Fibroblast of skin of back (primary cell): ENCODE data around the gene MCF2L.
"Not testable (repeated sequence)": the region's sequence is repeated elsewhere in the genome, so short reads cannot be mapped to it uniquely, and the experiment has no call there.

Experiments
- DNase-seq: peaks from one replicate; pipeline ENCODE4 v3.0.0-alpha.2; 2013

Gene MCF2L

GRCh38 chr13:113050734-113051431 is 81.9 kb downstream of the MCF2L start:
- DNase-seq = no peak

GRCh38 chr13:113051641-113052040 is 82.6 kb downstream of the MCF2L start:
- no peak for DNase-seq

- no peak for DNase-seq
Measured at GRCh38 chr13:113052206-113052605, 83.2 kb downstream of the MCF2L start.

- no peak for DNase-seq
Measured at GRCh38 chr13:113052971-113053370, 84.0 kb downstream of the MCF2L start.

- DNase-seq = no peak
Measured at GRCh38 chr13:113053376-113053775, 84.4 kb downstream of the MCF2L start.

GRCh38 chr13:113053801-113054604 is 85.0 kb downstream of the MCF2L start:
- DNase-seq = no peak

GRCh38 chr13:113057084-113057483 is 88.1 kb downstream of the MCF2L start:
- no peak for DNase-seq

- not testable (repeated sequence) for DNase-seq
Measured at GRCh38 chr13:113057559-113057958, 88.5 kb downstream of the MCF2L start.

GRCh38 chr13:113058129-113058987 is 89.3 kb downstream of the MCF2L start:
- no peak for DNase-seq

- no peak for DNase-seq
Measured at GRCh38 chr13:113058988-113059850, 90.2 kb downstream of the MCF2L start.

- DNase-seq = no peak
Measured at GRCh38 chr13:113059891-113060290, 90.9 kb downstream of the MCF2L start.

- DNase-seq = no peak
Measured at GRCh38 chr13:113060557-113061270, 91.7 kb downstream of the MCF2L start.

GRCh38 chr13:113061271-113061625 is 92.2 kb downstream of the MCF2L start:
- no peak for DNase-seq

- DNase-seq = no peak
Measured at GRCh38 chr13:113061796-113062425, 92.9 kb downstream of the MCF2L start.

GRCh38 chr13:113062691-113063090 is 93.7 kb downstream of the MCF2L start:
- DNase-seq = no peak

GRCh38 chr13:113063091-113063491 is 94.1 kb downstream of the MCF2L start:
- DNase-seq = no peak

- no peak for DNase-seq
Measured at GRCh38 chr13:113064000-113064533, 95.1 kb downstream of the MCF2L start.

- DNase-seq = peak; percentile 95
Measured at GRCh38 chr13:113064534-113065405, 95.8 kb downstream of the MCF2L start.

- DNase-seq = peak; percentile 82
Measured at GRCh38 chr13:113065406-113066141, 96.6 kb downstream of the MCF2L start.
